ENCODE data around the gene AFF3. TPM values are rescaled to one million over a fixed set of nuclear protein-coding genes. Genes with fewer than 3 reads are reported as not detected.

AFF3 gene
- total and polyA plus RNA-seq, 2 of the 8 experiments (the other 6 are each of a cell fraction or from before 2014, with no cell fraction given) = 0.27 to 3.0 TPM

- no peaks in the 10 kb centered on the region for H3K36me3 ChIP-seq (ENCODE audit: control insufficient read depth in 2 of 4, insufficient read depth in 4 of 4, low read length in 3 of 4)
- no peaks in the 10 kb centered on the region for H3K79me1 ChIP-seq (ENCODE audit: low read depth, low read length)
- FAIRE-seq = no peak
- no peak overlapping the region for H2AK5ac ChIP-seq (ENCODE audit: low read depth, low read length)
- H3K4me3 ChIP-seq (ENCODE audit: extremely low read depth in 1 of 4, insufficient read depth in 2 of 4, low read depth in 3 of 4, low read length in 4 of 4) = no peak overlapping the region
- H3K18ac ChIP-seq (ENCODE audit: extremely low read depth, low read length) = no peak overlapping the region
- H2BK5ac ChIP-seq (ENCODE audit: low read depth, low read length) = no peak overlapping the region
- H4K20me1 ChIP-seq (replicated peaks in 1 of 2; ENCODE audit: control insufficient read depth in 1 of 2, insufficient read depth in 2 of 2, low read length in 2 of 2) = no peaks in the 10 kb centered on the region
- ChIA-PET POLR2A (ENCODE audit: partially characterized antibody) (no interaction called here), CTCF (ENCODE audit: partially characterized antibody) (interaction anchor here (1.1 kb wide), 1 partner anchor 17 kb away, joined by 3 read pairs; no protein-coding TSS in a partner anchor)
- H2BK12ac ChIP-seq (ENCODE audit: low read depth, low read length) = no peak overlapping the region
- no peak overlapping the region for H3K27ac ChIP-seq (ENCODE audit: low read depth, low read length)
- DNase-seq (ENCODE audit: low read depth in 1 of 2, low spot score in 2 of 2) = no peak
- H4K91ac ChIP-seq (replicated peaks; ENCODE audit: insufficient read length, low read length) = no peak overlapping the region
- no peak overlapping the region for H3K4me2 ChIP-seq (ENCODE audit: insufficient read depth in 1 of 2, low read depth in 2 of 2, low read length in 2 of 2)
- H3K23me2 ChIP-seq (ENCODE audit: low read depth, low read length) = no peaks in the 10 kb centered on the region
- peaks cover 0 to 1% (median 0%) of the 10 kb centered on the region in 4 experiments; a peak in 1 of 7 replicates for H3K27me3 ChIP-seq (replicated peaks in 1 of 4; ENCODE audit: control insufficient read depth in 3 of 4, extremely low read depth in 1 of 4, insufficient read depth in 3 of 4, low read length in 3 of 4)
- H3K9ac ChIP-seq (replicated peaks in 1 of 4; ENCODE audit: extremely low read depth in 1 of 4, low read depth in 3 of 4, low read length in 3 of 4) = no peak overlapping the region
- H2AFZ ChIP-seq (ENCODE audit: low read length) = no peak overlapping the region
- H3K23ac ChIP-seq (ENCODE audit: insufficient read length) = no peak overlapping the region
- H3K4me1 ChIP-seq (replicated peaks in 1 of 4; ENCODE audit: control insufficient read depth in 3 of 4, insufficient read depth in 4 of 4, low read length in 3 of 4) = peaks cover 0 to 4% (median 0%) of the 10 kb centered on the region in 4 experiments; a peak in 1 of 7 replicates
- no peaks in the 10 kb centered on the region for H3K9me3 ChIP-seq (ENCODE audit: insufficient read depth in 2 of 2, low read depth in 1 of 2, low read length in 1 of 2)
- WGBS, 2 experiments (ENCODE audit: extremely low coverage in 1 of 2, insufficient coverage in 1 of 2, insufficient read length in 1 of 2, insufficient replicate concordance in 2 of 2, low coverage in 1 of 2, low lambda C conversion rate in 2 of 2, missing lambda C conversion rate in 1 of 2) = 88% methylated on average over 3 of the region's 3 CpGs; no CpG with 5 or more reads in 1 of the 2 experiments
- no peak overlapping the region for H2BK15ac ChIP-seq (ENCODE audit: low read length)
- H3K56ac ChIP-seq (replicated peaks; ENCODE audit: insufficient read length, low read depth, low read length) = no peak overlapping the region
- no peak overlapping the region for H4K8ac ChIP-seq (ENCODE audit: extremely low read depth, insufficient read depth, low read length)
- H2BK20ac ChIP-seq (ENCODE audit: low read length) = no peak overlapping the region
- no peak overlapping the region for H3K14ac ChIP-seq (ENCODE audit: insufficient read length)
- no peak overlapping the region for H3K4ac ChIP-seq (replicated peaks; ENCODE audit: insufficient read length, low read depth, low read length)
- no peaks in the 10 kb centered on the region for H3K79me2 ChIP-seq (ENCODE audit: control insufficient read depth in 1 of 2, insufficient read depth in 2 of 2, low read length in 2 of 2)
- H4K5ac ChIP-seq (ENCODE audit: insufficient read length, low read depth, low read length) = no peak overlapping the region
- peak in 1 of 2 experiments; percentile 16; a peak in 1 of 4 replicates for TF ChIP-seq RAD21 (IDR thresholded peaks at IDR 0.05 in 1 of 2, conservative IDR thresholded peaks at IDR 0.05 in 1 of 2; ENCODE audit: low read depth in 2 of 2, low read length in 2 of 2)
- TF ChIP-seq POU5F1 (IDR thresholded peaks at IDR 0.05; ENCODE audit: low read depth, low read length) = no peak
- no peak overlapping the region for H2BK120ac ChIP-seq (replicated peaks; ENCODE audit: low read depth, low read length)
These were observed 301.6 kb downstream of the AFF3 start for GRCh38 chr2:99840831-99841230.
